HS-27A (cell line): ENCODE results near the gene RNF220.

ENCODE experiments used
- DNase-seq: peaks from one replicate; pipeline ENCODE4 v3.0.0-alpha.2; 2012; ENCODE audit warnings: low read depth, missing footprints

The RNF220 gene

DNA sequence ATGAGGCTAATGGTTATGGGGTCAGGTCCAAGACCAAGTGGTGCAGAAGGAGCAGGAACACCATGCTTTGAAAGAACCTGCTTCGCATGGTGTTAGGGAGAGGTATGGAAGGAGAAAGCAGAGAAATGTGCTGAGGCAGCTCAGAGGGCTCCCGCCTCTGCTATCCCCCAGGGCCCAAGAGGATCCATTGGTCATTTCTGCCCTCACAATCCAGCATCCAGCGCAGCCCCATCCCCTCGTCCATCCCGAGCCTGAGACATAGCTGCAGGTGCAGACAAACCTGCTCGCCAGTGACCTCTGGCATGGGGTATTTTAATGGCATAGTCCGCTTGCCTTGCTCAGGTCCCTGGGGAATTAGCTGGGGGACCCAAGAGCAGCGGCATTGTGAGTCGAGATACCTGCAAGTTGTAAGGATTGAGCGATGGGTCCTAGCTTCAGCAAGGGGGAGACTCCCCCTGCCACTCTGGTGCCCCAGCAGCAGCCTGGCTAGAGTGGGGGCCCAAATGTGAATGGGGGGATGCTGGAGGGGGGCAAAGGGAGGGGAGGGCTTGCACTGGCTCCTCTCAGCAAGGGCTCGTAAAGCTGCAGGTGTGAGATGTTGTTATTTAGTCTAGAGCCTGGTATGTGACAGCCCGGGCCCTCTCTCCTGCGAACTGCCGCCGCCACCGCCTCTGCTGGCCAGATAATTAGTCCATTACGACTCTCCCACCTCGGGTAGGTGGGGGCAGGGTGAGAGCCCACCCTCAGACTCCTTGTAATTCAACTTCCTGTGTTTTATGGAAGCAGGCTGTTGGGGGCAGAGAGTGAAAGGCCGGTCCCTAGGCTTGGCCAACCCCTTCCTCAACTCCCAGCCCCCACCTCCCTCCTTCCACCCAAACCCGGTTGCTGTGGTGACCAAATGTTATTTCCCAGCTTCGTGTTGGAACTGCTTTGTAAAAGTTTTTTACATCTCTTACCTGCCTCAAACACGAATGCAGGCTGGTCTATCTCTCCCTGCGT is 118.8 kb downstream of the RNF220 start:
- no peak for DNase-seq

DNA sequence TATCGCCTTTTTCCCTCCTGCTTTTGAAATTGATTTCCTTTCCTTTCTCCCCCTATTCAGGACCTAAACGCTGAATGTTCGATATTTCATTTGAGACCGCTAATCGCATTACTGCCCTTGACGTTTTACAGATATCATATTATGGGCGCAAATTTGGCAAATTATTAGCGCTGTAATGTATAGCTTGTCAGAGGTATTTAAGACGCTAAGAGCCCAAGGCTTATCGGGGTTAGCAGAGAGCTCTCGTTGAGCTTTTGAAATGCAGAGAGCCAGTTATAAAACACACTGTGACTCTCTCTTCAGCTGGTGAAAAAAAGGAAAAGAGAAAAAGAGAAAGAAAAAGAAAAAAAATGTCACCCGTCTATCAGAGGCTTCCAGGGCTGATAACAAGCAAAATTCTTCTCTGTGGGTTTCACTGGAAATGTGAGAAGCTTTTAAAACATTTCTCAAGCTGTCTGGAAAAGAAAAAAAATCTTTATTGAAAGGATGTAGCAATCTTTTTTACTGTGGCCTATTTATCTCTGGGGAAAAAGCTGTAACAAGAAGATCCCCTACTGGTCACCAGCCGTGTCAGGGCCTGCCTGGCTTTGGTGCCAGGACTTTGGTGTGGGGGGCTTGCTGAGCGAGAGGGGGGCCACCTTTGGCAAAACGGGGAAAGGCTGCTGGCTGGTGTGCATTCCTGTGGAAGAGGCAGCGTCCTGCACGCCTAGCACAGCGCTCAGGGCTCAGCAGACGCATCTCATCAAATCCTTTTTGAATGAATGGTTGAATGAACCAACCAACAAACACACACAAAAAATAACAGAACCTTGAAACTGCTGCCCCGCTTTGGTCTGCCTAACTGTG is 119.8 kb downstream of the RNF220 start:
- DNase-seq = no peak

DNA sequence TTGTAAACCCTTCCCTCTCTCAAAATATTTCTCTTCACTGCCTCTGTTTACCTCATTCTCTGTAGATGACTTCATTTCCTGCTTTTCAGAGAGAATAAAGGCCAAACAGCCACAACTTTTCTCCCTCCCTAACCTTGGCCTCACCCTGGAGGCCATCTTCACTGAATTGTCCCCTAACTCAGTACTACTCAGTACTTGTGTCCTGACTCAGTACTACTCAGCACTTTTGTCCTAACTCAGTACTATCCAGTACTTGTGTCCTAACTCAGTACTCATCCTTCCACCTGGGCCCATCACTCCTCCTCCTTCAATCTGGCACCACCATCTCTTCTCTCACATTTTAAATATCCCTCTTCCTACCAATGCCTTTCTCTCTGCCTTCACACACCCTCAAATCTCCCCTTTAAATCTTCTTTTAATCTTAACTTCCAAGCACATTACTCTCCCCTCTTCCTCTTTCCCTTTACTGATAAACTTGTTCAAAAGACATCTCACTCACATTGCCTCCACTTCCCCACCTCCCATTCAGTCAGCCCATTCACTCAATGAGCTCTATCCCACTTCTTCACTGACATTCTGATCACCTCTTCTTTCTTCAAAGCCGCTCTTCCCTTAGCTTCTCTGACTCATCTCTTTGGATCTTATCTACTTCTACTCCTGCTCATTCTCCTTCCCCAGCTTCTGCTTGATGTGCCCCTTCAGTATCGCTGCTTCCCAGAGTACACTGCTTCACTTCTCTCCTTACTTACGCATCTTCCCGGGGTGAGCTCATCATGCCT is 121.4 kb downstream of the RNF220 start:
- DNase-seq = no peak

DNA sequence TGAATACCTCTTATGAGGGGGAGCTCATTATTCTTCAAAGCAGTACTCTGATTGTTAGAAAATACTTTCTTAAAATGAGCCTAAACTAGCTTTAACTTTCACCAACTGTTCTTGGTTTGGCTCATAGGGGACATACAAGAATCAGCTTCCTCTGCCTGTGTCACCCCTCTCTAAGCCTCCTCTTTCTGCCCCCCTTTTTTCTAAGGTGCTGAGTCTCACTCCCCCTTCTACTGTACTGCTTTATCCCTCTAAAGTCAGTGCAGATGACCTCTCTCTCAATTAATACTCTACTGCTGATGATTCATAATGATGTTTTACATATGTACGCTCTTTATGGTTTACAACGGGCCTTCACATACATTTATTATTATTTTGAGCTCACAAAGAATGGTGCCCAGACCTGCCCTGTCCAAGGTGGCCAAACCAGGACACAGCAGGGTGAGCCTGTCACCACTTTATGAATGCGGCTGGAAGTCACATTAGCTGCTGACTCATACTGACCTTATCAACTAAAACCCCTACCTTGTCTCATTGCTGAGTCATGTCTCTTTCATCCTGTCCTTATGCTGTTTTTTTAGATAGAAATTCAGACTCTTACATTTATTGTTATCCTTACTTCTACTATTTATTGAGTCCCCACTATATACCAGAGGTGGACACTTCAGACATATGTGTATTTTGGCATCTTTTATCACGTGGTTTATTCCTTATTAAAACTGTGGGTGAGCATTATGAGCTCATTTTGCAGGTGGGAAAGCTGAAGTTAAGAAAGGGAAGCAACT is 126.9 kb downstream of the RNF220 start:
- DNase-seq = no peak

DNA sequence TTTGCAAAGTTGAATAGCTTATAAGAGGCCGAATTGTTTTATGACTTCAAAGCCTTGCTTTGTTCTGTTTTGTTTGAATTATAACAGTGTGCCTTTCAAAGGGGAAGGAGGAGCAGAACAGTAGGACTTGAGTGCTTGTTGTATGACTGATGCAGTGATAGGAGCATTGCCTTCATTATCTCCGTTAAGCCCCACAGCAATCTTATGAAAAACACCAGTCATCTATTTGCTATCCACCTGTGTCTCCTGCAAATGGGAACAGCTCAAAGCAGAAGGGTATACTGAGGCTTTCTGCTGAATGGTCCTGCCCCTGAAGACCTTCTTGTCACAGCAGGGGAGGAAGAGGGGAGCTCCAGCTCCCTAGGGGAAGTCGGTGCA is 127.5 kb downstream of the RNF220 start:
- no peak for DNase-seq

DNA sequence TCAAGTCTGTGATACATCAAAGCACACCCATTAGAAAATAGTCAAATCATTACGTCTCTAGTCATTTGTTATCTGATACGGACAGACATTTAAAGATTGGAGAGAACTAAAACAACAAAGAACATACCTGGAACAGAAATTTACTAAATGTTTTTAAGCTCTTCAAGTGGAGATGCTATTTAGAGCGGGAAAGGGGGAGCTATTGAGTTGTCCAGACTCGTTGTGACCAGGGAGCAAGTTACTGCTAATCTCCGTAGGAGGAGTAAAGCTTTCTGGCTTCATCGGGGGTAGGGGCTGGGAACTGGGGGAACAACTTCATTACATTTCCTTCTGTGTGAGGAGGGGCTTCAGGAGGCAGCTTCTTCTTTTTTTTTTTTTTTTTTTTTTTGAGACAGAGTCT is 129.7 kb downstream of the RNF220 start:
- DNase-seq = no peak

DNA sequence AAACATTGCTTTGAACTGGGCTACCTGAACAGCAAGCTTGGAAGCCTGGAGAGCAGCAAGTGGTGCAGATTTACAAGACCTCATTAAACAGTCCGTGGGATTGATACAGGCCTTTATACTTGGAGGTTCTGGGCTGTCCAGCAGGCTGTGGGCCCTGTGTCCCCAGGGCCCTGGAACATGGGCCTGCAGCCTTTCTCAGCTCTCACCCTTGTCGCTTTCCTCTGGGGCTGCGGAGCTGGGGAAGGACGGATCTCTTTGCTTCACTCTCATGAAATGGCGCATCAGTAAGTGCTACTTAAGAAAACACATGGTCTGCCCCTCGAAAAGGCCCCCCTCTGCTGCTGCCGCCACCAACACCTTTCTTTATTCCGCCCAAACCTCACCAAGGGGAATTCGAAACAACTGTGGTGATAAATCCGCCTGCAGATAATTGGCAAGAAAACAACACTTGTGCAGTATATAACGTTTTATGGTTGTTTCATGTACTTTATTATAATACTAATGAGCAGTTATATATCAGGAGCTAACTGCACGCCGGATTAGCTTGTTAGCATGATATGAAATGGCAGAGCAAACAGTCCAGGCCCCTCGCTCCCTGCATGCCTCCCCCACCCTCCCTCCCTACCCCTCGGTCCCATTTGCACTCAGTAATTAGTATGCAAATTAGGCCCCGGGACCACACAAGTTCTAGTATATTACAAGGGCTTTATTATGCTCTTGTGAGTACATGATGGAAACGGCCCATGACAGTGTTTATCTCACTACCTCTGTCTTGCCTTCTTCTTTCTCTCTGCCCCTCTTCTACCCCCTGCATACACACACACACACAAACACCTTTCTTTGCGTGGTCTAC is 131.5 kb downstream of the RNF220 start:
- DNase-seq = no peak

DNA sequence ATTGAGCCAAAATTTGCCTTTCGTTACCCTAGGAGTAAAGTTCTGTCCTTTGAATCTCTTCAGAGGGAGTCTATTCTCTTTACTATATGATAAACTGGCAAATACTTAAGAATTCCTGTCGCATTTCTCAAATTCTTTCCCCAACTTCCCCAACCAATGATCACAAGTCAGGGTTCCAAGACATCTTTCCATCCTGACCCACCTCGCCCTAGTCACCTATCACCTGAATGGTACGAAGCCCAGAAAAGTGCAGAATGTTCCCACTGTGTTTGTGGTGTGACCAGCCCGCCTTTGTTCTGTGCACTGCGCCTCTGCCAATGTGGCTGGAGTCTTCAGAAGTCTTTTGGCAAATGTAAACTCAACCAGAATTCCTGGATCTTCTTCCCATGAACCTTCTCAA is 132.5 kb downstream of the RNF220 start:
- no peak for DNase-seq

DNA sequence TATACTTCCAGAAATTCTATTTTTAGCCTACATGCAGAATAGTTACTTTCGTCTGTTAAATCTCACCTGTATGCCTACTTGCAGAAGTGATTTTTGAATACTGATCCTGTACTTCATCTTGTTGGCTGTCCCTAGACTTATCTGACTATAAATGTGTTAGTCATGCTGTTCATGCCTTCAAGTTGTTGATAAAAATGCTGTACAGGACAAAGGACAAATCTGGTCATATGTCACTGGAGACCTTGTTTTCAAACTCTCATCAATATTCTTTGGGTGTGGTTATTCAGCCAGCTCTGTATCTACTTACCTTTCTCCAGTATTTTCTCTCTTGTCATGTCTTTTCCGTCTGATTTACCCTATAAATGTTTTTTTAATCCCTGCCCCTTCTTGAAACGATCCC is 132.9 kb downstream of the RNF220 start:
- DNase-seq = no peak

DNA sequence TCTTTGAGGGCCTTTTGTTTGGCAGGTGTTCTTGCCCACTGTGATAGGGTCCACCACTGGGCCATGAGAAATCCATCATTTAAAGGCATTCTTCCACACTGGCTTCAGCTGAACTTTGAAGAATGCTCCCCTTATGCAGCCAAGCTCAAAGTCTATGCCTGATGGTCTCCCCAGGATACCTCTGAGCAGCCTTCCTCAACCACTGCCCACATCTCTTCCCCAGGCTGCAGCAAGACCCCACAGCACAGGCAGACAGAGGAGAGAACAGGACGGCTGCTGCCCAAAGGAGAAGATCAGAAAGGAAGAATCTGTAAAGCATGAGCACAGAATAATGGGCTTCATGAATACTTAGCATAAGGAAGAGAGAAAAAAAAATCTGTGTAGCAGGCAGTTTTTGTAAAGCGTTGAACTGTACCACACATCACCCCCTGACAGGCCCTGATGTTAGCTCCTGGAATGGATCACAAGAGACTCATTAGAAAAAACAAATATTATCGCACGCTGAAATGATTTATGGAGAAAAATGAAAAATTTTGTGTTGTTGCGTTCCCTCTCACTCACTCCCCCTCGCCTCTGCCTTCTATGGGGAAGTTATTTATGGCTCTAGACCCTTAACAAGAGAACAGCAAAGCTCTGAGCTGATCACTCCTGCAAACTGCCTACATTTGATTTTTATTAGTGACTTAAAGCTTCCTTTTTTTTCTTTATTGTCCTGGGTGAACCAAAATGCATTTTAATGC is 135.1 kb downstream of the RNF220 start:
- no peak for DNase-seq

DNA sequence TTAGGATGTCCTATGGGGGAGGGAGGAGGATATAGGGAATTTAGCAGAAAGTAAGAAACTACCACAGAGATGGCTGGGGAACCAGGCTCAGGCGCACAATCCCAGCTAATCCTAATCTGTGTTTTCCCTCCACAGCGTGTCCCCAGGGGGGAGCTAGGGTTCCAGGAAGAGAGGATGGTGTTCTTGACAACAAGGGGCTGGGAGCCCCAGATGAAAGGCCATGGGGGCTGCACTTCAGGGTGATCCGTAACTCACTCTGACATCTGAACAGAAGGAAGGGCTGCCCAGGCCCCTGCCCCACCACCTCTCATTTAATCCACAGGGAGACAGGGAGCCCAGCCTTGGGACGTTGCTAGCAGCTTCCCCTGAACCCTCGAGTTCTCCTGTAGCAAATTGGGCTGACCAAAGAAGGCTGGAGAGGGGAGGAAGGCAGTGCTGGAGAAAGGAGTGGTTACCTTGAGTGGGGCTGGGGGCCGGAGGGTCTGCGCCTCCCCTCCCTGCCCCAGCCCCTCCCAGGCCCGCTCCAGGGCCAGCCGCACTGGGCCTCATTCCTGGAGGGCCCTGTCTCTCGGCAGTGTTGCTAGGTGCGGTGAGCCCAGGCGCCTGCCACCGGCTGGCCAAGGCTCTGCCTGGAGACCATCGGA is 137.5 kb downstream of the RNF220 start:
- DNase-seq = no peak

DNA sequence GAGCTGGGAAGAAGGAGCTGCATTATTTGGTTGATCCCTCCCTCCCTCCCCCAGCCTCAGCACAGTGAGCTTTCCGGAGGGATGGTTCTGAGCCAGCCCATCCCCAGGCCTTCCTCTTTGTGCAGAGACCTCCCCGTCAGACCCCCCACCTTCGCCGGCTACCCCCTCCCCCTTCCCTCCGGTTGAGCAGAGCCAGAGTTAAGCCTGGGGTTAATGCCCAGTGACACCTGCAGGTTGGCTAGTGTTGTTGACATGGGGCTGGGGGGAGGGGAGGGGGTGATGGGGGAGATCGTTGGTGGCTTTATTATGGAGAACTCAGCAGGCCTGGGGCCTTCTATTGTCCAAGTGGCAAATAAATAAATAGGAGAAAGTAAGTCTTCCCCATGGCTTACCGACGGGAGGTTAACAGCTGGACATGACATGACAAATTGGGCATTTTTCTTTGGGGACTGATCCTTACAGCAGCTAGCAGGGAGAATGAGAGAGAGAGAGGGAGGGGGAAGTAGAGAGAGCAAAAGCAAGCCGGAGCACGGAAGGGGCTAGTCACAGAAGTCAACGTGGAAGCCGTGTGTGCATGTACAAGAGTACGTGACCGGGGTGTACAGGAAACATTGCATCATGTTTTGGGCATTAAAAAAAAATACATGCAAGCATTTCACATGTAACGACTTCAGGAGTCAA is 138.1 kb downstream of the RNF220 start:
- DNase-seq = no peak

DNA sequence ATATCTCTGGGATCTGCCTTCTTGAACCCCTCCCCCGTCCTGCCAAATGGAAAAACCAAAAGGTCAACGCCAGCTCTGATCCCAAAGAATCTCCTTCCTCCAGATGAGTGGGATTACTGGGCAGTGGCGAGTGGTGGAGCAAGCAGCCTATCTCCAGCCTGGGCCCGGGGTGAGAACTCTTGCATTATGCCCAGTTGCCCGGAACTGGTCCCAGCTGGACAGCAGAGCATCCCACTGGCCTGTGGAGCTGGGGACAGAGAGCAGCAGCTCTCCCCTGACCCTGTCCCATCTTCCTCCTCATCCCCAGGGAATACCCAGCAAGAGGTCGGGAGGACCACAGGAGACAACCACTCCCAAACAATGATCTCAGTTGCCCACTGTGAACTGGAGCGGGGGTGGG is 138.7 kb downstream of the RNF220 start:
- DNase-seq = no peak

DNA sequence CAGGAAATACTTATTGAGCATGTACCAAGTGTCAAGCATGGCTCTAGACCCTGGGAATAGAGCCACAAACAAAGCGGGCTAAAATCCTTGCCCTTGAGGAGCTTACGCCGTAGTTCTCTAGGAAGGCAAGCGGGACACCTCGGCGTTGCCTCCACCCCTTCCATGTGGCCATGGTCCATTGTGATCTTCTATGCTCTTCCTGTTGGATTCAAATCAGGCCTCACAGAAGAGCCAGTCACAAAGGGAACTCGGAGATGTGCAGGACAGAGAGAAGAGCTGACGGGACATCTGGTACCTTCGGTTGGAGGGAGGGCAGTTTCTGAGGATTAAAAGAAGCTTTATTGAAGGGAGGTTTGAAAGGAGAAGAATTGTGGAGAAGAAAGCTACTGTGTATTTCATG is 139.9 kb downstream of the RNF220 start:
- DNase-seq = no peak

DNA sequence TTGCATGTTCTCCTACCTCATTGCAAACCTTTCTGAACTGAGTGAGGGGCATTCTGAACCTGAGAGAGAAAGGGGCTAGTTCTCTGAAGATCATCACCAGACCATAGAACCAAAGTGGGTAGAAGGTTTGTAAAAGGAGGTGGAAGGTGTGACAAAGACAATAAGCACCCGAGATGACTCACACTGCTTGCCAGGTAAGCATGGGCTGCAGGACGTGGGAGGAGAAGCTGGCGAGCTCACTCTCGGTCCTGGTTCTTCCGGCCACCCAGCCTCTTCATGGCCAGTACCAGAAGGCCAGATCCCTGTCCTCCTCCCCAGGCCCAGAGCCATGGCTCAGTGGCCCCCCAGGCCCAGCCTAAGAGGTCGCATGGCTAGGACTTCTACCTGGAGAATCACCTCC is 140.9 kb downstream of the RNF220 start:
- no peak for DNase-seq

DNA sequence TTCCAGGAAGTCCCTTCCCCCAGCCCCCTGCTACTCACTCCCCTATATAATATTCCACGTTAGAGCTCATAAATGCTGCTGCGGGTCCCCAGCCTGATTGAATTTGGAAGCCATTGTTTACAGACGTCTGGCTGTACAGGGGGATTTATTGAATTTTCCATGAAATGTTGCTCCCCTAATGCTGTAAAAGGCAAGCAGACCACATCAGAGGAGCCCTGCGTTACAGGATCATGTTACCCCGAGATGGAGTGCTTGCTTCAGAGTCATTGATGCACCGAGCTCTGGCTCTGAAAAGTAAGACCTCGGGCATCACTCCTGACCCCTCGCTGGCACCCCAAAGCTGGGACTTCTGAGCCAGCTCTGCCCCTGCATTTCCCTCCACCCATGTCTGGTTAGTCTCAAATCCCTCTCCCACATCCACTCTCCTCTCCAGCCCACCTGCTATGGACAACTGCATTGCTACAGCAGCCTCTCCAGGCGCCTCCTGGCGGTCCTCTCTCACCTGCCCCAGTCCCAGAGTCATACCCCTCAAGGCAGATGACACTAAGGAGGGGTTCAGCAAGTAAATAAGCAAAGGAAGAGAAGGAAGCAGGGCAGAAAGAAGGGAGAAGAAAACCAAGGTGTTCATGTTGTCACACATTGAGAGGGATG is 141.5 kb downstream of the RNF220 start:
- DNase-seq = no peak

DNA sequence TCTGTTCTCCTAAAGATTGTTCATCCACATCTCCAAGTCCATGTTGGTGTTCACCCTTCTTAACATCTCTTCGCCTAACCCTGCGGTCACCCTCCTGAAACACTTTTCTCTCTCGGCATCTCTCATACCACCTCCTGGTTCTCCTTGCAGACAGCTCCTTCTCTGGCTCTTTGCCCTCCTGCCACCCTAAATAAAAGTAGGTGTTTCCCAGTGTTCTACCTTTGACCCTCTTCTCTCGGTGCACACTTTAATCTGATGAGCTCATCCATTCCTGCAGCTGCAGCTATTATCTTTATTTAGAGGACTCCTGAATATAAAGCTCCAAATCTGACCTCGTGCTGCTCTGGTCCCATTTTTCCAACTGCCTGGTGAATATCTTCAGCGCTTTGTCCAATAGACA is 142.3 kb downstream of the RNF220 start:
- DNase-seq = no peak

DNA sequence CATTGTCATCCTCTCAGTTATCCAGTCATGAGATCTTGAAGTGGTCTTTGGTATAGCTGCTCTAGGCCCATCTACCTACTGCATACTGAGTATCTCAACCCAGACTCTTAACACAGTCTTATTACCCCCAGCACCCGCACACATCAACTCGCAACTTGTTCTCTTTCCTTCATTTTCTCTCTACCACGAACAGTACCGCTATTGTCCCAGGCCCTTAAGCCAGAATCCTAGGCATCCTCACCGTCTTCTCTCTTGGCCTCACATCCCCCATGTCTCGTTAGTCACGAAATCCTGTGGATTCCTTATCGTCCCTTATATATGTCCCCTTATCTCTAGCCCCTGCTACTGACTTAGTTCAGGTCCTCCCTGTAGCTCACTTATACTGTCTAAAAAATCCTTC is 142.8 kb downstream of the RNF220 start:
- no peak for DNase-seq
